Glutamatergic neuron (in vitro differentiated cells): ENCODE data around the gene GPR132. TPM values are rescaled to one million over a fixed set of nuclear protein-coding genes. Genes with fewer than 3 reads are reported as not detected.

ENCODE experiments used
- DNase-seq: peaks from one replicate; pipeline ENCODE4 v3.0.0; 2022
- H3K27ac Mint-ChIP-seq: one replicate; pipeline ENCODE4 v1.8.0; 2020; ENCODE audit warnings: mild to moderate bottlenecking, mixed read lengths, inconsistent platforms; ENCODE audit not compliant: unreplicated experiment
- H3K27me3 Mint-ChIP-seq: one replicate; pipeline ENCODE4 v1.8.0; 2020; ENCODE audit warnings: mild to moderate bottlenecking, moderate library complexity, mixed read lengths, inconsistent platforms; ENCODE audit not compliant: unreplicated experiment
- H3K36me3 Mint-ChIP-seq: one replicate; pipeline ENCODE4 v1.8.0; 2020; ENCODE audit warnings: mild to moderate bottlenecking, mixed read lengths, inconsistent platforms; ENCODE audit not compliant: unreplicated experiment
- H3K4me1 Mint-ChIP-seq: one replicate; pipeline ENCODE4 v1.8.0; 2020; ENCODE audit warnings: mild to moderate bottlenecking, low read depth, mixed read lengths, inconsistent platforms; ENCODE audit not compliant: unreplicated experiment
- H3K4me3 Mint-ChIP-seq: one replicate; pipeline ENCODE4 v1.8.0; 2020; ENCODE audit warnings: mild to moderate bottlenecking, mixed read lengths, inconsistent platforms; ENCODE audit not compliant: unreplicated experiment
- H3K9me3 Mint-ChIP-seq: one replicate; pipeline ENCODE4 v1.8.0; 2020; ENCODE audit warnings: mild to moderate bottlenecking, moderate library complexity, mixed read lengths, inconsistent platforms; ENCODE audit not compliant: unreplicated experiment
- total RNA-seq: library from RNA; stranded (reverse); fragmentation: NEBNext Ultra II Directional; extraction: Animal tissue kit (Norgen Biotek cat#: 25700); gene quantifications from one replicate; pipeline ENCODE4 v1.2.1, GENCODE V29; 2021; ENCODE audit not compliant: unreplicated experiment
- TF ChIP-seq, protein P1 (sequence below): fragments of 200-600 bp; sonication (generic); IDR thresholded peaks from one replicate; pipeline ENCODE4 v1.5.0; 2021; ENCODE audit not compliant: partially characterized antibody, unreplicated experiment

Gene GPR132
- total RNA-seq, 1 donor from 2014 or later = not detected

DNA sequence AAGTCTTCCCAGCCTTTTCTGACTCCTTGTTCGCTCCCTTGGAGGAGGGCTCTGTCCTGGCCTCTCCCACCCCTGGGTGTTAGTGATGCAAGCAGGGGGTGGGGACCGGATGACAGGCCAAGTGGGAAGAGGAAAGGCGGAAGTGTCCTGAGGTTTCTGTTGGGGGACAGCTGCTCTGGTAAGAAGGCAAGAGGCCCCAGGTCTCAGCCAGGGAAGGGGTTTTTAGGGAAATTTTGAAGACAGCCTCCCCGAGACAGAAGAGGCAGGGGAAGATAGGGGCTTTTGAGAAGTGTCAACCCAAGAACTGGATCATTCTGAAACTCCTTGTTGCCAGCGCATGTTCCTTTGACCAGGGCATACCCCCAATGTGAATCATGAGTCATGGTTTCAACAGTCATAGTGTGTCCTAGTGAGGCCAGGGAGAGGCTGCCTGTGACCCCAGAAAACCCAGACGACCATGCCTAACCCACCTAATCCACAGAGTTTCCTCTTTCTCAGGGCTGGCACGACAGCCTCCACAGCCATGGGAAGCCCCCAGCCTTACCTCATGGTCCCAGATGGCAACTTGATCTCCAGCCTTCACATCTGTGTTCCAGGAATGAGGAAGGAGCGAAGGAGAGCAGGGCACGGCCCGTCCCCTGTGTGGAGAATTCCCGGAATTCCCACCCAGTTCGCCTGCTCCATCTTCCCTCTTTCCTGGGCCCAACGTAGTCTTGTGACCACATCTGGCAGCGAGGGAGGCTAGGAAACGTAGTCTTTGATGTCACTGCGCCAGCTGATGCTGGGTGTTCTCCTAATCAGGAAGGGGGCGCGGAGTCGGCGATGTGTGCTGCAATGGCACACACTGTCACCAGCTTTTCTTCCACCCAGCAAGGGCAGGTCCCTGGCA, 4.9 kb upstream of the GPR132 start:
- TF ChIP-seq, protein P1, sequence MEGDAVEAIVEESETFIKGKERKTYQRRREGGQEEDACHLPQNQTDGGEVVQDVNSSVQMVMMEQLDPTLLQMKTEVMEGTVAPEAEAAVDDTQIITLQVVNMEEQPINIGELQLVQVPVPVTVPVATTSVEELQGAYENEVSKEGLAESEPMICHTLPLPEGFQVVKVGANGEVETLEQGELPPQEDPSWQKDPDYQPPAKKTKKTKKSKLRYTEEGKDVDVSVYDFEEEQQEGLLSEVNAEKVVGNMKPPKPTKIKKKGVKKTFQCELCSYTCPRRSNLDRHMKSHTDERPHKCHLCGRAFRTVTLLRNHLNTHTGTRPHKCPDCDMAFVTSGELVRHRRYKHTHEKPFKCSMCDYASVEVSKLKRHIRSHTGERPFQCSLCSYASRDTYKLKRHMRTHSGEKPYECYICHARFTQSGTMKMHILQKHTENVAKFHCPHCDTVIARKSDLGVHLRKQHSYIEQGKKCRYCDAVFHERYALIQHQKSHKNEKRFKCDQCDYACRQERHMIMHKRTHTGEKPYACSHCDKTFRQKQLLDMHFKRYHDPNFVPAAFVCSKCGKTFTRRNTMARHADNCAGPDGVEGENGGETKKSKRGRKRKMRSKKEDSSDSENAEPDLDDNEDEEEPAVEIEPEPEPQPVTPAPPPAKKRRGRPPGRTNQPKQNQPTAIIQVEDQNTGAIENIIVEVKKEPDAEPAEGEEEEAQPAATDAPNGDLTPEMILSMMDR = no peak
- Mint-ChIP-seq H3K36me3 (peaks cover 6% of the 10 kb centered on the region), H3K27me3 (peaks cover 6% of the 10 kb centered on the region), H3K4me3 (no peak overlapping the region), H3K4me1 (no peaks in the 10 kb centered on the region), H3K9me3 (peaks cover 4% of the 10 kb centered on the region), H3K27ac (no peak overlapping the region)
- no peak for DNase-seq

GRCh38 chr14:105069522-105069870, 4.3 kb upstream of the GPR132 start:
- peaks cover 6% of the 10 kb centered on the region for H3K27me3 Mint-ChIP-seq
- peaks cover 1% of the 10 kb centered on the region for H3K4me1 Mint-ChIP-seq
- no peak for DNase-seq
- peaks cover 4% of the 10 kb centered on the region for H3K9me3 Mint-ChIP-seq
- H3K36me3 Mint-ChIP-seq = peaks cover 6% of the 10 kb centered on the region
- TF ChIP-seq, protein P1 = no peak
- H3K27ac Mint-ChIP-seq = no peak overlapping the region
- no peak overlapping the region for H3K4me3 Mint-ChIP-seq

DNA sequence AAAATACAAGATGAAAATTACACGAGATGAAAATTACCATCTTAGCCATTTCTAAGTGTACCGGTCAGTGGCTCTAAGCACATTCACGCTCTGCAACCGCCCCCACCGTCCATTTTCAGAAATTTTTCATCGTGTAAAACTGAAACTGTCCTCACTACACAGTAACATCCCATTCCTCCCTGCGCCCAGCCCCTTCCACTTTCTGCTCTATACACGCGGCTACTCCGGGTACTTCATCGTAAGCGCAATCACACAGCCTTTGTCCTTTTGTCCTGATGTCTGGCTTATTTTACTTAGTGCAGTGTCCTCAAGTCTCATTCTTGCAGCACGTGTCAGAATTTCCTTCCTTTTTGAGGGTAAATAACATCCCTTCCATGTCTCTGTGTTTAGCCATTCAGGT, 3.6 kb upstream of the GPR132 start:
- Mint-ChIP-seq H3K9me3 (peaks cover 5% of the 10 kb centered on the region), H3K4me1 (peaks cover 1% of the 10 kb centered on the region), H3K4me3 (no peak overlapping the region), H3K27ac (no peak overlapping the region), H3K36me3 (peaks cover 6% of the 10 kb centered on the region), H3K27me3 (peaks cover 7% of the 10 kb centered on the region)
- TF ChIP-seq, protein P1 = no peak
- DNase-seq = no peak

DNA sequence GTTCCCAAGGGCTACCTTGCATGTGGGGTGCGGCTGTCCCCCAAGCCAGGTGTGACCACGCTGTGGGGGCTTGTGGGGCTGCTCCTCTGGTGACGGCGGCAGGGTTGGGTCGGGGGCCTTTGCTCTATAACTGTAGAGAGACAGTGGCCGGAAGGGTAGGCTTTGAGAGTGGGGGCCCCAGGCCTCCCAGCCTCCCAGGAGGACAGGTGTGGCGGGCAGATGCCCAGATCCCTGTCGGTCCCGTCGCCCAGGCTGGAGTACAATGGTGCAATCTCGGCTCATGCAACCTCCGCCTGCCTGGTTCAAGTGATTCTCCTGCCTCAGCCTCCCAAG, 2.7 kb upstream of the GPR132 start:
- TF ChIP-seq, protein P1 = no peak
- no peak for DNase-seq
- Mint-ChIP-seq H3K9me3 (peaks cover 5% of the 10 kb centered on the region), H3K27me3 (peaks cover 7% of the 10 kb centered on the region), H3K4me3 (no peak overlapping the region), H3K4me1 (peaks cover 1% of the 10 kb centered on the region), H3K36me3 (peaks cover 6% of the 10 kb centered on the region), H3K27ac (no peak overlapping the region)
